HG03439 (cell line): ENCODE measurements around the gene RPS18.

Experiments used
- ATAC-seq: cut with Tn5 transposase; IDR thresholded peaks from one replicate; pipeline ENCODE4 v1.9.1; 2021; ENCODE audit warnings: mild to moderate bottlenecking, moderate library complexity; ENCODE audit not compliant: unreplicated experiment

Gene RPS18

GRCh38 chr6:33289784-33290315, 18.0 kb downstream of the RPS18 start:
- no peak for ATAC-seq

GRCh38 chr6:33290459-33290858, 18.6 kb downstream of the RPS18 start:
- no peak for ATAC-seq

GRCh38 chr6:33292996-33293682, 21.3 kb downstream of the RPS18 start:
- ATAC-seq: no peak

- ATAC-seq: no peak
These were observed 22.4 kb downstream of the RPS18 start for GRCh38 chr6:33294086-33294823.

GRCh38 chr6:33295621-33296369, 23.9 kb downstream of the RPS18 start:
- no peak for ATAC-seq

GRCh38 chr6:33296797-33297405, 25.0 kb downstream of the RPS18 start:
- ATAC-seq: no peak

GRCh38 chr6:33297406-33297955, 25.6 kb downstream of the RPS18 start:
- no peak for ATAC-seq

- no peak for ATAC-seq
These were observed 26.3 kb downstream of the RPS18 start for GRCh38 chr6:33297956-33298772.

GRCh38 chr6:33298773-33299236, 26.9 kb downstream of the RPS18 start, which contains the start of gene RGL2:
RGL2 (minus strand) TSS chr6:33298942; CDS start chr6:33298610, 332 bp downstream.
- peak; percentile 25 for ATAC-seq

- ATAC-seq: peak; percentile 72
These were observed 27.5 kb downstream of the RPS18 start for GRCh38 chr6:33299237-33299944.

GRCh38 chr6:33301877-33302276, 30.0 kb downstream of the RPS18 start:
- ATAC-seq: no peak

GRCh38 chr6:33304216-33304615, 32.3 kb downstream of the RPS18 start:
- no peak for ATAC-seq

- ATAC-seq: no peak
These were observed 33.2 kb downstream of the RPS18 start for GRCh38 chr6:33305052-33305451.

GRCh38 chr6:33306356-33306755, 34.5 kb downstream of the RPS18 start:
- ATAC-seq: no peak

- ATAC-seq: no peak
These were observed 40.7 kb downstream of the RPS18 start for GRCh38 chr6:33312361-33313104.

- peak; percentile 3 for ATAC-seq
These were observed 41.3 kb downstream of the RPS18 start for GRCh38 chr6:33313105-33313708.

GRCh38 chr6:33313709-33314514, 42.0 kb downstream of the RPS18 start, which contains the start of gene TAPBP:
TAPBP (minus strand) TSS chr6:33314078; CDS start chr6:33314041, 37 bp downstream.
- ATAC-seq: peak; percentile 36
